Calu3 (cell line): ENCODE data around the gene MCC. TPM values are rescaled to one million over a fixed set of nuclear protein-coding genes. Genes with fewer than 3 reads are reported as not detected.

Experiments
- BruUV-seq: library from RNA; stranded (reverse); fragments of 400-500 nt; replicated peaks from 2 replicates; lab custom pipeline; 2021; lab: Mats Ljungman, UMichigan
- CTCF ChIA-PET: fragments of 300-600 bp; sonication (Branson Sonifier 250); formaldehyde crosslinking; loops from one replicate; lab custom pipeline; 2022; ENCODE audit warnings: antibody characterized with exemption; lab: Charles Lee
- DNase-seq: peaks from one replicate; pipeline ENCODE4 v3.0.0; 2022
- H3K27ac Mint-ChIP-seq: one replicate; pipeline ENCODE4 v1.8.0; 2022; ENCODE audit warnings: mixed read lengths; ENCODE audit not compliant: unreplicated experiment
- H3K27me3 Mint-ChIP-seq: one replicate; pipeline ENCODE4 v1.8.0; 2022; ENCODE audit warnings: mixed read lengths; ENCODE audit not compliant: unreplicated experiment
- H3K36me3 Mint-ChIP-seq: one replicate; pipeline ENCODE4 v1.8.0; 2022; ENCODE audit warnings: mild to moderate bottlenecking, moderate library complexity, mixed read lengths; ENCODE audit not compliant: insufficient read depth, unreplicated experiment
- H3K4me1 Mint-ChIP-seq: one replicate; pipeline ENCODE4 v1.8.0; 2022; ENCODE audit warnings: mild to moderate bottlenecking, low read depth, mixed read lengths; ENCODE audit not compliant: unreplicated experiment
- H3K4me3 Mint-ChIP-seq: one replicate; pipeline ENCODE4 v1.8.0; 2022; ENCODE audit warnings: mild to moderate bottlenecking, low read depth, moderate library complexity, mixed read lengths; ENCODE audit not compliant: unreplicated experiment
- H3K9me3 Mint-ChIP-seq: one replicate; pipeline ENCODE4 v1.8.0; 2022; ENCODE audit warnings: low read depth, mixed read lengths; ENCODE audit not compliant: unreplicated experiment
- intact Hi-C: fragments of 100-400 bp; cut with micrococcal nuclease; formaldehyde crosslinking; loops from one replicate; pipeline ENCODE4 v1.10.0; 2022; ENCODE audit not compliant: unreplicated experiment
- total RNA-seq: library from RNA; stranded (reverse); gene quantifications from 2 replicates; pipeline ENCODE4 v1.2.3, GENCODE V29; 2022
- TF ChIP-seq, protein P1 (sequence below): fragments of 200-600 bp; IDR thresholded peaks from one replicate; pipeline ENCODE4 v1.8.0; 2022; ENCODE audit warnings: antibody characterized with exemption; ENCODE audit not compliant: unreplicated experiment

The MCC gene
- total RNA-seq, 1 experiment from 2014 or later: 2.8 TPM

DNA sequence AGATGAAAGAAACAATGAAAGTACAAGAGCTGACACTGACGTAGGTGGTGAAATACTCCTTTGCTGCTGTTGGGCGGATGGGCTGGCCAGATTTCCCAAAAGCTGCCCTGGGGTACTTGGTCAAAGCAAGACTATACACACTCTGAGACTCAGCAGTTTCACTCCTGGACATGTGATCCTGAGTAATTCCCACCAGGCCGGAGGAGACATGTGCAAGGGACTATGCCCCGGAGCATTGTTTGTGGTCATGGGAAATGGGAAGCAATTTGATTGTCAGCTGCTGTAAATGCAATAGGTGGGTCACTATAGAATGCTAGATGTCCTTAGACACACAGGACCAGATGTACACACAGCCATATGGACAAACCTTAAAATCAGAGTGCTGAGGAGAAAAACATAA is 395.6 kb downstream of the MCC start:
- H3K4me1 Mint-ChIP-seq: no peaks in the 10 kb centered on the region
- H3K27ac Mint-ChIP-seq: no peak overlapping the region
- CTCF ChIA-PET: no interaction called here
- intact Hi-C loops: no loop called here
- no peak for DNase-seq
- H3K4me3 Mint-ChIP-seq: no peak overlapping the region
- no TSS peak for BruUV-seq
- H3K36me3 Mint-ChIP-seq: no peaks in the 10 kb centered on the region
- no peaks in the 10 kb centered on the region for H3K27me3 Mint-ChIP-seq
- no peaks in the 10 kb centered on the region for H3K9me3 Mint-ChIP-seq
- TF ChIP-seq, protein P1, sequence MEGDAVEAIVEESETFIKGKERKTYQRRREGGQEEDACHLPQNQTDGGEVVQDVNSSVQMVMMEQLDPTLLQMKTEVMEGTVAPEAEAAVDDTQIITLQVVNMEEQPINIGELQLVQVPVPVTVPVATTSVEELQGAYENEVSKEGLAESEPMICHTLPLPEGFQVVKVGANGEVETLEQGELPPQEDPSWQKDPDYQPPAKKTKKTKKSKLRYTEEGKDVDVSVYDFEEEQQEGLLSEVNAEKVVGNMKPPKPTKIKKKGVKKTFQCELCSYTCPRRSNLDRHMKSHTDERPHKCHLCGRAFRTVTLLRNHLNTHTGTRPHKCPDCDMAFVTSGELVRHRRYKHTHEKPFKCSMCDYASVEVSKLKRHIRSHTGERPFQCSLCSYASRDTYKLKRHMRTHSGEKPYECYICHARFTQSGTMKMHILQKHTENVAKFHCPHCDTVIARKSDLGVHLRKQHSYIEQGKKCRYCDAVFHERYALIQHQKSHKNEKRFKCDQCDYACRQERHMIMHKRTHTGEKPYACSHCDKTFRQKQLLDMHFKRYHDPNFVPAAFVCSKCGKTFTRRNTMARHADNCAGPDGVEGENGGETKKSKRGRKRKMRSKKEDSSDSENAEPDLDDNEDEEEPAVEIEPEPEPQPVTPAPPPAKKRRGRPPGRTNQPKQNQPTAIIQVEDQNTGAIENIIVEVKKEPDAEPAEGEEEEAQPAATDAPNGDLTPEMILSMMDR: no peak

DNA sequence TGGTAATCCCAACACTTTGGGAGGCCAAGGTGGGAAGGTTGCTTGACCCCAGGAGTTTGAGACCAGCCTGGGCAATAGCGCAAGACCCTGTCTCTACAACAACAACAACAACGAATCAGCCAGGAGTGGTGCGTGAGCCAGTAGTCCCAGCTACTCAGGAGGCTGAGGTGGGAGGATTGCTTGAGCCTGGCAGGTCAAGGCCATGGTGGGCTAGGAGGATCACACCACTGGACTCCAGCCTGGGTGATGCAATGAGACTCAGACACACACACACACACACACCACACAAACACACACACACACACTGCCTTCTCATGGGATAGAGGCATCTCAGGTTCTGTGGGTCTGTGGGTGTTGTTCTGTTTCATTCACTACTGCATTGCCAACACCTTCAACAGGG is 396.6 kb downstream of the MCC start:
- H3K36me3 Mint-ChIP-seq: no peaks in the 10 kb centered on the region
- H3K27ac Mint-ChIP-seq: no peak overlapping the region
- BruUV-seq: no TSS peak
- DNase-seq: no peak
- H3K4me3 Mint-ChIP-seq: no peak overlapping the region
- CTCF ChIA-PET: no interaction called here
- no peaks in the 10 kb centered on the region for H3K9me3 Mint-ChIP-seq
- H3K27me3 Mint-ChIP-seq: no peaks in the 10 kb centered on the region
- H3K4me1 Mint-ChIP-seq: no peaks in the 10 kb centered on the region
- TF ChIP-seq, protein P1: no peak
- intact Hi-C loops: no loop called here

DNA sequence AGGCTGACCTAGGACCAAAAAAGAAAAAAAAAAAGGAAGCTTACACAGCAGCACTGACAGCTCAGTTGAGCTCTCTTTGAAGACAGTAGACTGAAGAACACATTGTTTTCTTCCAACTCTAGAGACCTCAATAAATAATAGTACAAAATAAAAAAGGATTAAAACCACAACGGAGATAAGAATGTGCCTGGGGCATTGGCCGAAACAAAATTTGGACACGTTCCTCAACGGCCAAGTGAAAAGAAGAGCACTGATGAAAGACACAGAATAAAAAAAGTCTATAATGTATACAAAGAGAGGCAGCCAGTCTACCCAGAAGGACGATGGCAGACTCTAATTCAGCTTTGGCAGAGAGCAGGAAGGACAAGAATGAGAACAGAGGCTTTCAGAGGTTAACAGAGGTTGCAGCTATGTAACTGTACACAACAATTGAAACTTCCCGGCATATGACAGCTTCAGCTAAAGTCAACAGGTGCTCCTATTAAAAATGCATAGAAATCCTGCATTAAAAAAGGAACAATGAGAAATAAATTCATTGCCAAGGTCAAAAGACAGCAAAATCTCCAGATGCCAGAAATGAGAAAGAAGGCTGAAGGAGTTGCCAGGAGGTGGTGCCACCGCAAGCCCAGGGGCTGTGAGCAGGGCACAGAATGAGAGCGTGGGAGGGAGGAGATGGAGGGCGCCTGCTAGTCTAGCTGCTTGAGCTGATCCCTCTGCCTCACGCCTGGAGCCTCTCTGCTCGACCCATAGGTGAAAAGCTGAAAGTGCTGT is 397.7 kb downstream of the MCC start:
- BruUV-seq: no TSS peak
- CTCF ChIA-PET: no interaction called here
- H3K27me3 Mint-ChIP-seq: no peaks in the 10 kb centered on the region
- H3K4me1 Mint-ChIP-seq: no peaks in the 10 kb centered on the region
- no peaks in the 10 kb centered on the region for H3K36me3 Mint-ChIP-seq
- TF ChIP-seq, protein P1: no peak
- no peaks in the 10 kb centered on the region for H3K9me3 Mint-ChIP-seq
- H3K27ac Mint-ChIP-seq: no peak overlapping the region
- intact Hi-C loops: no loop called here
- no peak overlapping the region for H3K4me3 Mint-ChIP-seq
- no peak for DNase-seq

DNA sequence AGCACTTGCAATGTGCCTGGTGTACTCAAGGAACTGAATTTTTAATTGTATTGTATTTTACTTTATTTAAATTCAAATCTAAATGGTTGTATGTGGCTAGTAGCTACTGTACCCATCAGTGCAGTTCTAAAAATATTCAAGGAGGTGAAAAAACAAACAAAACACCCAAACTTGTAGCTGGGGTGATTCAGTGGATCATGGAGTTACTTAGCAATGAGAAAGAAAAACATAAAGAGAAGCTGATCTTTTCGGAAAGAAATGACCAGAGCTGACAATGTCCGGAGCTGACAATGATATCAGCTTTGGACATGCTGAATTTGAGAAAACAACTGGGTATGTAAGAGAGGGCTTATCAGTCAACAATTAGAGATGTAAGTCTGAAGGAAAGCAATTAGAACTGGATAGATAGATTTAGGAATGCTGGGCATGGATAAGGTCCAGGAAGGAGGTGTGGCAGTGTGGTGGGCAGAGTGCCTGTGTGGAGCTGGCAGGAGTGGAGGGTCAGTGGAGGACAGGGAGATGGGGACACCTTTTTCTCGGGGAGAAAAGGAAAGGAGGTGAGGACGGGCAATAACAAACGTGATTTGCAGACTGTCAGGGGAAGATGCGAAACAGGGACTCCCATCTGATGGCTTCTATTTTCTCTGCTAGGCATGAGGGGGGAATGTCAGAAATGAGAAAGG is 398.5 kb downstream of the MCC start:
- Mint-ChIP-seq H3K9me3 (no peaks in the 10 kb centered on the region), H3K4me1 (no peaks in the 10 kb centered on the region), H3K27ac (no peak overlapping the region), H3K27me3 (no peaks in the 10 kb centered on the region), H3K4me3 (no peak overlapping the region), H3K36me3 (no peaks in the 10 kb centered on the region)
- CTCF ChIA-PET: no interaction called here
- TF ChIP-seq, protein P1: no peak
- no peak for DNase-seq
- intact Hi-C loops: no loop called here
- no TSS peak for BruUV-seq
